H1 (cell line): ENCODE data around the gene ADAMTSL2. TPM values are rescaled to one million over a fixed set of nuclear protein-coding genes. Genes with fewer than 3 reads are reported as not detected.

Experiments
- JUN ChIP-seq: IDR thresholded peaks from 2 replicates; pipeline ENCODE4 v1.6.1; 2011; ENCODE audit warnings: low read depth, mild to moderate bottlenecking, improper control_type of control experiment, low read length
- KDM1A ChIP-seq: fragments of 200-600, 300-600 bp; sonication (generic); IDR thresholded peaks from 2 replicates; pipeline ENCODE4 v1.7.1; 2016; ENCODE audit warnings: mild to moderate bottlenecking, low read length, borderline replicate concordance
- KDM4A ChIP-seq: IDR thresholded peaks from one replicate; pipeline ENCODE4 v1.7.1; 2012; ENCODE audit warnings: low read depth, mild to moderate bottlenecking, moderate library complexity, low read length, inconsistent platforms; ENCODE audit not compliant: severe bottlenecking
- polyA plus RNA-seq, 7 experiments: library from polyadenylated mRNA; depleted of rRNA in 3 of 7; stranded (reverse) in 5 of 7; unstranded in 2 of 7; fragments of >200 nt in 5 of 7; fragments of 200-250 nt in 2 of 7; gene quantifications; 1 replicate in 5 of 7; 2 replicates in 1 of 7; 4 replicates in 1 of 7; pipeline versions ENCODE4 v1.2.1 to v1.2.3, GENCODE V29; 2011 to 2013; ENCODE audit warnings: missing spikeins in 2 of 7, mixed read lengths in 2 of 7
- total RNA-seq: library from RNA; stranded (reverse); fragmentation: NEBNext Ultra II Directional; extraction: Animal tissue kit (Norgen Biotek cat#: 25700); gene quantifications from 2 replicates; pipeline ENCODE4 v1.2.1, GENCODE V29; 2021
- TF ChIP-seq, protein P1 (sequence below): fragments of 300-600 bp; sonication (generic); IDR thresholded peaks from 2 replicates; pipeline ENCODE4 v1.7.1; 2012; ENCODE audit warnings: low read length, moderate library complexity, mild to moderate bottlenecking, inconsistent platforms; ENCODE audit not compliant: insufficient replicate concordance
- TF ChIP-seq, protein P2 (sequence below), 3 experiments: IDR thresholded peaks; 1 replicate in 2 of 3; 2 replicates in 1 of 3; pipeline versions ENCODE4 v1.5.1 to v1.6.1; 2011; ENCODE audit warnings: low read length in 3 of 3, mild to moderate bottlenecking in 3 of 3, inconsistent platforms in 2 of 3, low read depth in 1 of 3, moderate library complexity in 1 of 3; ENCODE audit not compliant: insufficient read depth in 1 of 3; ENCODE audit errors: control extremely low read depth in 1 of 3
- TF ChIP-seq, protein P3 (sequence below): IDR thresholded peaks from 2 replicates; pipeline ENCODE4 v1.6.1; 2011; ENCODE audit warnings: low read depth, mild to moderate bottlenecking, low read length; ENCODE audit not compliant: insufficient read depth

Gene ADAMTSL2
- total and polyA plus RNA-seq, 2 of the 8 experiments (the other 6 are each of a cell fraction or from before 2014, with no cell fraction given) = 0.74 to 0.76 TPM

DNA sequence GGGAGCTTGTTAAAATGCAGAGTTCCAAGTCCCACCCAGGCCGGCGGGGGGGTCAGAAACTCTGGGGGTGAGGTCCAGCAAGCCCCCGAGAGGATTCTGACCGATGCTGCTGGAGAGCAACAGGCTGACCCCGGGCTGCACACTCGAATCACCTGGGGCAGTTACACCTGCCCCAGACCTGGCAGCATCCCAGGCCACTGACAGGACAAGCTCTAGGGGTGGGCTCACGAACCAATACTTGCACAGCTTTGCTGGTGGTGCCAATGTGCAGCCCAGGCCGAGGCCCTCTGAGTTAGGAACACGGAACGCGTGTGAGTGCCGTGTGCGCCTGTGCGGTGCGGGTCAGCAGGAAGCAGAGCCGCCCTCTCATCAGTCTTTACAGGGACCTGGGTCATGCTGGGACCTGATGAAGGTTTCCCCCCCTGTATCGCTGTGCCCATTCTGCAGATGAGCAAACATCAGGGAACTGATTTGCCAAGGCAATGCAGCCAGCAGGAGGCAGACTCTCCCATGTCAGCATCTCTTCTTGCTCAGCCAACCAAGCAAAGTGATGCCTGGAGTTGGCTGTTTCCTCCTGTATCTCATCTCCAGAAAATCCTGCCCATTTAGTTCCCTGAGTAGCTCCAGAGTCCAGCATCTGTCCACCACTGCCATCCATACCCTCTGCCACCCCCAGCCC lies 58.4 kb downstream of the ADAMTSL2 start (continued):
- TF ChIP-seq, protein P1, sequence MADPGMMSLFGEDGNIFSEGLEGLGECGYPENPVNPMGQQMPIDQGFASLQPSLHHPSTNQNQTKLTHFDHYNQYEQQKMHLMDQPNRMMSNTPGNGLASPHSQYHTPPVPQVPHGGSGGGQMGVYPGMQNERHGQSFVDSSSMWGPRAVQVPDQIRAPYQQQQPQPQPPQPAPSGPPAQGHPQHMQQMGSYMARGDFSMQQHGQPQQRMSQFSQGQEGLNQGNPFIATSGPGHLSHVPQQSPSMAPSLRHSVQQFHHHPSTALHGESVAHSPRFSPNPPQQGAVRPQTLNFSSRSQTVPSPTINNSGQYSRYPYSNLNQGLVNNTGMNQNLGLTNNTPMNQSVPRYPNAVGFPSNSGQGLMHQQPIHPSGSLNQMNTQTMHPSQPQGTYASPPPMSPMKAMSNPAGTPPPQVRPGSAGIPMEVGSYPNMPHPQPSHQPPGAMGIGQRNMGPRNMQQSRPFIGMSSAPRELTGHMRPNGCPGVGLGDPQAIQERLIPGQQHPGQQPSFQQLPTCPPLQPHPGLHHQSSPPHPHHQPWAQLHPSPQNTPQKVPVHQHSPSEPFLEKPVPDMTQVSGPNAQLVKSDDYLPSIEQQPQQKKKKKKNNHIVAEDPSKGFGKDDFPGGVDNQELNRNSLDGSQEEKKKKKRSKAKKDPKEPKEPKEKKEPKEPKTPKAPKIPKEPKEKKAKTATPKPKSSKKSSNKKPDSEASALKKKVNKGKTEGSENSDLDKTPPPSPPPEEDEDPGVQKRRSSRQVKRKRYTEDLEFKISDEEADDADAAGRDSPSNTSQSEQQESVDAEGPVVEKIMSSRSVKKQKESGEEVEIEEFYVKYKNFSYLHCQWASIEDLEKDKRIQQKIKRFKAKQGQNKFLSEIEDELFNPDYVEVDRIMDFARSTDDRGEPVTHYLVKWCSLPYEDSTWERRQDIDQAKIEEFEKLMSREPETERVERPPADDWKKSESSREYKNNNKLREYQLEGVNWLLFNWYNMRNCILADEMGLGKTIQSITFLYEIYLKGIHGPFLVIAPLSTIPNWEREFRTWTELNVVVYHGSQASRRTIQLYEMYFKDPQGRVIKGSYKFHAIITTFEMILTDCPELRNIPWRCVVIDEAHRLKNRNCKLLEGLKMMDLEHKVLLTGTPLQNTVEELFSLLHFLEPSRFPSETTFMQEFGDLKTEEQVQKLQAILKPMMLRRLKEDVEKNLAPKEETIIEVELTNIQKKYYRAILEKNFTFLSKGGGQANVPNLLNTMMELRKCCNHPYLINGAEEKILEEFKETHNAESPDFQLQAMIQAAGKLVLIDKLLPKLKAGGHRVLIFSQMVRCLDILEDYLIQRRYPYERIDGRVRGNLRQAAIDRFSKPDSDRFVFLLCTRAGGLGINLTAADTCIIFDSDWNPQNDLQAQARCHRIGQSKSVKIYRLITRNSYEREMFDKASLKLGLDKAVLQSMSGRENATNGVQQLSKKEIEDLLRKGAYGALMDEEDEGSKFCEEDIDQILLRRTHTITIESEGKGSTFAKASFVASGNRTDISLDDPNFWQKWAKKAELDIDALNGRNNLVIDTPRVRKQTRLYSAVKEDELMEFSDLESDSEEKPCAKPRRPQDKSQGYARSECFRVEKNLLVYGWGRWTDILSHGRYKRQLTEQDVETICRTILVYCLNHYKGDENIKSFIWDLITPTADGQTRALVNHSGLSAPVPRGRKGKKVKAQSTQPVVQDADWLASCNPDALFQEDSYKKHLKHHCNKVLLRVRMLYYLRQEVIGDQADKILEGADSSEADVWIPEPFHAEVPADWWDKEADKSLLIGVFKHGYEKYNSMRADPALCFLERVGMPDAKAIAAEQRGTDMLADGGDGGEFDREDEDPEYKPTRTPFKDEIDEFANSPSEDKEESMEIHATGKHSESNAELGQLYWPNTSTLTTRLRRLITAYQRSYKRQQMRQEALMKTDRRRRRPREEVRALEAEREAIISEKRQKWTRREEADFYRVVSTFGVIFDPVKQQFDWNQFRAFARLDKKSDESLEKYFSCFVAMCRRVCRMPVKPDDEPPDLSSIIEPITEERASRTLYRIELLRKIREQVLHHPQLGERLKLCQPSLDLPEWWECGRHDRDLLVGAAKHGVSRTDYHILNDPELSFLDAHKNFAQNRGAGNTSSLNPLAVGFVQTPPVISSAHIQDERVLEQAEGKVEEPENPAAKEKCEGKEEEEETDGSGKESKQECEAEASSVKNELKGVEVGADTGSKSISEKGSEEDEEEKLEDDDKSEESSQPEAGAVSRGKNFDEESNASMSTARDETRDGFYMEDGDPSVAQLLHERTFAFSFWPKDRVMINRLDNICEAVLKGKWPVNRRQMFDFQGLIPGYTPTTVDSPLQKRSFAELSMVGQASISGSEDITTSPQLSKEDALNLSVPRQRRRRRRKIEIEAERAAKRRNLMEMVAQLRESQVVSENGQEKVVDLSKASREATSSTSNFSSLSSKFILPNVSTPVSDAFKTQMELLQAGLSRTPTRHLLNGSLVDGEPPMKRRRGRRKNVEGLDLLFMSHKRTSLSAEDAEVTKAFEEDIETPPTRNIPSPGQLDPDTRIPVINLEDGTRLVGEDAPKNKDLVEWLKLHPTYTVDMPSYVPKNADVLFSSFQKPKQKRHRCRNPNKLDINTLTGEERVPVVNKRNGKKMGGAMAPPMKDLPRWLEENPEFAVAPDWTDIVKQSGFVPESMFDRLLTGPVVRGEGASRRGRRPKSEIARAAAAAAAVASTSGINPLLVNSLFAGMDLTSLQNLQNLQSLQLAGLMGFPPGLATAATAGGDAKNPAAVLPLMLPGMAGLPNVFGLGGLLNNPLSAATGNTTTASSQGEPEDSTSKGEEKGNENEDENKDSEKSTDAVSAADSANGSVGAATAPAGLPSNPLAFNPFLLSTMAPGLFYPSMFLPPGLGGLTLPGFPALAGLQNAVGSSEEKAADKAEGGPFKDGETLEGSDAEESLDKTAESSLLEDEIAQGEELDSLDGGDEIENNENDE = no peak
- TF ChIP-seq, protein P2, sequence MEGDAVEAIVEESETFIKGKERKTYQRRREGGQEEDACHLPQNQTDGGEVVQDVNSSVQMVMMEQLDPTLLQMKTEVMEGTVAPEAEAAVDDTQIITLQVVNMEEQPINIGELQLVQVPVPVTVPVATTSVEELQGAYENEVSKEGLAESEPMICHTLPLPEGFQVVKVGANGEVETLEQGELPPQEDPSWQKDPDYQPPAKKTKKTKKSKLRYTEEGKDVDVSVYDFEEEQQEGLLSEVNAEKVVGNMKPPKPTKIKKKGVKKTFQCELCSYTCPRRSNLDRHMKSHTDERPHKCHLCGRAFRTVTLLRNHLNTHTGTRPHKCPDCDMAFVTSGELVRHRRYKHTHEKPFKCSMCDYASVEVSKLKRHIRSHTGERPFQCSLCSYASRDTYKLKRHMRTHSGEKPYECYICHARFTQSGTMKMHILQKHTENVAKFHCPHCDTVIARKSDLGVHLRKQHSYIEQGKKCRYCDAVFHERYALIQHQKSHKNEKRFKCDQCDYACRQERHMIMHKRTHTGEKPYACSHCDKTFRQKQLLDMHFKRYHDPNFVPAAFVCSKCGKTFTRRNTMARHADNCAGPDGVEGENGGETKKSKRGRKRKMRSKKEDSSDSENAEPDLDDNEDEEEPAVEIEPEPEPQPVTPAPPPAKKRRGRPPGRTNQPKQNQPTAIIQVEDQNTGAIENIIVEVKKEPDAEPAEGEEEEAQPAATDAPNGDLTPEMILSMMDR (IDR thresholded peaks at IDR 0.05; ENCODE audit: control extremely low read depth in 1 of 3, insufficient read depth in 1 of 3, low read depth in 1 of 3, low read length in 3 of 3) = peak in 2 of 3 experiments; percentile 18 to 53; a peak in 2 of 4 replicates
- TF ChIP-seq KDM4A = no peak
- no peak for TF ChIP-seq JUN
- TF ChIP-seq, protein P3, sequence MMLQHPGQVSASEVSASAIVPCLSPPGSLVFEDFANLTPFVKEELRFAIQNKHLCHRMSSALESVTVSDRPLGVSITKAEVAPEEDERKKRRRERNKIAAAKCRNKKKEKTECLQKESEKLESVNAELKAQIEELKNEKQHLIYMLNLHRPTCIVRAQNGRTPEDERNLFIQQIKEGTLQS = no peak
- TF ChIP-seq KDM1A = peak; percentile 70; the same call in 1 of the 2 replicates
- TF ChIP-seq, all 59 proteins: peak for 3
